K562 (cell line): Measurements from ENCODE around the gene SLC25A33. TPM values are rescaled to one million over a fixed set of nuclear protein-coding genes. Genes with fewer than 3 reads are reported as not detected.

Source experiments
- ATAC-seq: fragments of 200-7000 bp; cut with Tn5 transposase; 3 replicates; pipeline ENCODE4 v1.9.1; 2020; ENCODE audit warnings: moderate library complexity
- BruUV-seq: library from RNA; stranded (reverse); fragments of 400-500 nt; replicated peaks from 2 replicates; lab custom pipeline; 2021; lab: Mats Ljungman, UMichigan
- CTCF ChIA-PET: fragments of 300-600 bp; formaldehyde crosslinking; extraction: SDS; loops from one replicate; lab custom pipeline; 2021; ENCODE audit warnings: low intra/inter-chr PET ratio; lab: Yijun Ruan, JAX
- POLR2A ChIA-PET: fragments of 300-600, 350-650 bp; sonication (Branson Sonifier 250); formaldehyde crosslinking; extraction: SDS; loops from one replicate; lab custom pipeline; 2021; ENCODE audit warnings: antibody characterized with exemption, inconsistent platforms; lab: Yijun Ruan, JAX
- DNase-seq, 4 experiments: peaks; one replicate each; pipeline versions ENCODE4 v3.0.0 to v3.0.0-alpha.2; 2011 to 2018; ENCODE audit warnings: low spot score in 3 of 4, mixed read lengths in 3 of 4; ENCODE audit errors: extremely low read depth in 1 of 4
- FAIRE-seq: peaks from 2 replicates; lab custom pipeline; 2011; peaks lifted over from hg19 to GRCh38; lab: Jason Lieb, UNC
- H2AFZ ChIP-seq: 2 replicates; pipeline ENCODE4 v1.6.0; 2011; ENCODE audit warnings: low read depth, low read length, control low read depth, inconsistent platforms
- H3K27ac ChIP-seq: fragments of 200-600 bp; 3 replicates; pipeline ENCODE4 v1.8.0; 2011; ENCODE audit warnings: low read depth, mild to moderate bottlenecking, control low read depth, inconsistent platforms, low read length, moderate library complexity, mixed read lengths; ENCODE audit errors: extremely low read depth
- H3K27me3 ChIP-seq, 2 experiments: fragments of 300-600 bp in 1 of 2; 2 replicates in 1 of 2; 3 replicates in 1 of 2; pipeline versions ENCODE4 v1.6.0 to v1.8.0; 2011; ENCODE audit warnings: inconsistent platforms in 2 of 2, low read length in 2 of 2, mild to moderate bottlenecking in 1 of 2, mixed read lengths in 1 of 2, moderate library complexity in 1 of 2; ENCODE audit not compliant: control insufficient read depth in 2 of 2, insufficient read depth in 2 of 2
- H3K36me3 ChIP-seq: fragments of 300-600 bp; 3 replicates; pipeline ENCODE4 v1.8.0; 2011; ENCODE audit warnings: mild to moderate bottlenecking, low read length, inconsistent platforms; ENCODE audit not compliant: control insufficient read depth, insufficient read depth
- H3K4me1 ChIP-seq, 2 experiments: fragments of 200-600 bp in 1 of 2; replicated peaks in 1 of 2; 2 replicates in 1 of 2; 3 replicates in 1 of 2; pipeline versions ENCODE4 v1.5.1 to v1.8.0; 2011; ENCODE audit warnings: inconsistent platforms in 2 of 2, low read length in 2 of 2, mild to moderate bottlenecking in 1 of 2, mixed read lengths in 1 of 2, moderate library complexity in 1 of 2; ENCODE audit not compliant: control insufficient read depth in 2 of 2, insufficient read depth in 2 of 2
- H3K4me2 ChIP-seq: 2 replicates; pipeline ENCODE4 v1.6.1; 2011; ENCODE audit warnings: low read length, control low read depth, inconsistent platforms, mixed read lengths; ENCODE audit not compliant: insufficient read depth
- H3K4me3 ChIP-seq: fragments of 200-600 bp; sonication (generic), shearing (Covaris generic); 2 replicates; pipeline ENCODE4 v1.5.1; 2016; ENCODE audit warnings: control low read depth, inconsistent platforms
- H3K79me2 ChIP-seq: fragments of 200-600 bp; 3 replicates; pipeline ENCODE4 v1.8.0; 2011; ENCODE audit warnings: low read length, inconsistent platforms; ENCODE audit not compliant: control insufficient read depth, insufficient read depth
- H3K9ac ChIP-seq, 2 experiments: 2 replicates each; pipeline versions ENCODE4 v1.6.0 to v1.6.1; 2011; ENCODE audit warnings: low read depth in 2 of 2, low read length in 2 of 2, control low read depth in 1 of 2, inconsistent platforms in 1 of 2, mild to moderate bottlenecking in 1 of 2, mixed read lengths in 1 of 2; ENCODE audit not compliant: insufficient read depth in 1 of 2
- H3K9me1 ChIP-seq: one replicate; pipeline ENCODE4 v1.6.0; 2011; ENCODE audit warnings: inconsistent platforms, mild to moderate bottlenecking, low read length, moderate library complexity; ENCODE audit not compliant: control insufficient read depth, insufficient read depth
- H3K9me3 ChIP-seq: replicated peaks from 2 replicates; pipeline ENCODE4 v1.5.1; 2011; ENCODE audit warnings: low read depth, low read length, inconsistent platforms; ENCODE audit not compliant: control insufficient read depth, insufficient read depth
- H4K20me1 ChIP-seq: replicated peaks from 2 replicates; pipeline ENCODE4 v1.6.1; 2011; ENCODE audit warnings: low read length, inconsistent platforms, mixed read lengths; ENCODE audit not compliant: control insufficient read depth, insufficient read depth
- FOXO4 ChIP-seq: fragments of 450-650 bp; formaldehyde crosslinking; IDR thresholded peaks from 2 replicates; pipeline ENCODE4 v1.4.0; 2020; ENCODE audit warnings: mild to moderate bottlenecking, moderate library complexity
- NONO ChIP-seq, 2 experiments: fragments of 200-400 bp in 1 of 2; fragments of 450-650 bp in 1 of 2; formaldehyde crosslinking in 1 of 2; IDR thresholded peaks; 2 replicates each; pipeline ENCODE4 v1.6.1; 2017; ENCODE audit warnings: low read depth in 2 of 2, mild to moderate bottlenecking in 2 of 2, moderate library complexity in 2 of 2, low read length in 1 of 2
- SUPT5H ChIP-seq: fragments of 450-650 bp; IDR thresholded peaks from 2 replicates; pipeline ENCODE4 v1.6.1; 2016
- ZNF239 ChIP-seq: fragments of 250-450 bp; sonication (Bioruptor Pico); IDR thresholded peaks from 2 replicates; pipeline ENCODE4 v1.4.0; 2020; ENCODE audit warnings: mild to moderate bottlenecking
- ZNF263 ChIP-seq: sonication (generic); formaldehyde crosslinking; IDR thresholded peaks from 2 replicates; pipeline ENCODE4 v1.8.0; 2022; ENCODE audit warnings: mild to moderate bottlenecking, missing genetic modification reagents, borderline replicate concordance
- ZNF699 ChIP-seq: fragments of 250-450 bp; sonication (Bioruptor Pico); IDR thresholded peaks from 2 replicates; pipeline ENCODE4 v1.8.0; 2021; ENCODE audit warnings: mild to moderate bottlenecking, moderate library complexity; ENCODE audit not compliant: insufficient replicate concordance
- ZNF707 ChIP-seq: fragments of 250-450 bp; sonication (Bioruptor Pico); conservative IDR thresholded peaks from 2 replicates; pipeline ENCODE4 v1.8.0; 2022; ENCODE audit warnings: inconsistent platforms, mild to moderate bottlenecking, moderate library complexity
- WGBS: fragments of 100-300 bp; shearing (Covaris generic); methylation state at CpG from one replicate; pipeline ENCODE4 v1.1.6; 2016; ENCODE audit warnings: low coverage, mixed read lengths; ENCODE audit not compliant: insufficient coverage; ENCODE audit errors: missing lambda C conversion rate; 5-methylcytosine and 5-hydroxymethylcytosine counted together
- in situ Hi-C: fragments of 300-500 bp; cut with MboI; formaldehyde crosslinking; loops from 4 replicates; pipeline ENCODE4 v1.15.0; 2018; ENCODE audit warnings: inconsistent platforms, mixed read lengths
- intact Hi-C: fragments of 100-400 bp; cut with micrococcal nuclease; formaldehyde crosslinking; loops from 2 replicates; pipeline ENCODE4 v1.14.2; 2022
- polyA plus RNA-seq, 8 experiments: library from polyadenylated mRNA; depleted of rRNA in 4 of 8; stranded (reverse) in 5 of 8; unstranded in 3 of 8; fragments of >200 nt; fragmentation: Nextera tagmentation in 2 of 8; fragmentation: Illumina TruSeq in 1 of 8; extraction: Ambion mirVana in 2 of 8; extraction: Trizol in 1 of 8; gene quantifications; 2 replicates each; pipeline versions ENCODE4 v1.2.1 to v1.2.3, GENCODE V29; 2011 to 2014; ENCODE audit warnings: inconsistent platforms in 1 of 8, missing spikeins in 1 of 8
- total RNA-seq, 7 experiments: library from RNA; depleted of rRNA in 6 of 7; stranded (reverse); fragments of >200 nt in 6 of 7; fragmentation: Illumina TruSeq in 2 of 7; extraction: Trizol in 2 of 7; gene quantifications; 2 replicates each; pipeline versions ENCODE4 v1.2.1 to v1.2.3, GENCODE V29; 2011 to 2021; ENCODE audit warnings: low replicate concordance in 1 of 7

Gene SLC25A33
- total and polyA plus RNA-seq, 9 of the 15 experiments (the other 6 are each of a cell fraction or from before 2014, with no cell fraction given): 3.2 to 23.5 (median 17.5) TPM

GRCh38 chr1:9604836-9605235, 65.6 kb downstream of the SLC25A33 start:
- Histone ChIP-seq H3K27me3 (no peaks in the 10 kb centered on the region), H3K4me1 (peaks cover 0 to 10% of the 10 kb centered on the region in 2 experiments; a peak in 1 of 5 replicates), H2AFZ (no peak overlapping the region), H3K4me2 (no peak overlapping the region), H4K20me1 (peaks cover 3% of the 10 kb centered on the region; the same call in 1 of the 2 replicates), H3K9me1 (peaks cover 3% of the 10 kb centered on the region), H3K9me3 (no peaks in the 10 kb centered on the region), H3K4me3 (no peak overlapping the region), H3K36me3 (peaks cover 97% of the 10 kb centered on the region; the same call in 2 of the 3 replicates), H3K27ac (no peak overlapping the region), H3K79me2 (no peaks in the 10 kb centered on the region), H3K9ac (0 out of 4 replicates have a peak overlapping the region, but pooled peaks of 1 of the 2 experiments have one; percentile 20)
- FAIRE-seq: no peak
- 89% methylated on average over 14 of the region's 15 CpGs for WGBS
- TF ChIP-seq ZNF239 (CRISPR knock-in tag) (no peak), FOXO4 (no peak), ZNF263 (no peak), ZNF699 (CRISPR knock-in tag) (no peak), ZNF707 (CRISPR knock-in tag) (no peak), NONO (IDR thresholded peaks at IDR 0.05; ENCODE audit: low read depth in 2 of 2, low read length in 1 of 2) (no peak), SUPT5H (no peak)
- no peak for ATAC-seq
- no peak for DNase-seq
- CTCF ChIA-PET: no interaction called here
- in situ Hi-C loops (no loop called here), intact Hi-C loops (no loop called here)
- POLR2A ChIA-PET: interaction anchor here (2.2 kb wide), 1 partner anchor 11 kb away, joined by 6 read pairs; no protein-coding TSS in a partner anchor
- BruUV-seq: no TSS peak
